Measurements from ENCODE around the gene MGMT. TPM values are rescaled to one million over a fixed set of nuclear protein-coding genes. Genes with fewer than 3 reads are reported as not detected.

Gene MGMT
- total and polyA plus RNA-seq, 9 of the 15 experiments (the other 6 are each of a cell fraction or from before 2014, with no cell fraction given), result 0.03 to 0.29 (median 0.11) TPM; not detected in 4

DNA sequence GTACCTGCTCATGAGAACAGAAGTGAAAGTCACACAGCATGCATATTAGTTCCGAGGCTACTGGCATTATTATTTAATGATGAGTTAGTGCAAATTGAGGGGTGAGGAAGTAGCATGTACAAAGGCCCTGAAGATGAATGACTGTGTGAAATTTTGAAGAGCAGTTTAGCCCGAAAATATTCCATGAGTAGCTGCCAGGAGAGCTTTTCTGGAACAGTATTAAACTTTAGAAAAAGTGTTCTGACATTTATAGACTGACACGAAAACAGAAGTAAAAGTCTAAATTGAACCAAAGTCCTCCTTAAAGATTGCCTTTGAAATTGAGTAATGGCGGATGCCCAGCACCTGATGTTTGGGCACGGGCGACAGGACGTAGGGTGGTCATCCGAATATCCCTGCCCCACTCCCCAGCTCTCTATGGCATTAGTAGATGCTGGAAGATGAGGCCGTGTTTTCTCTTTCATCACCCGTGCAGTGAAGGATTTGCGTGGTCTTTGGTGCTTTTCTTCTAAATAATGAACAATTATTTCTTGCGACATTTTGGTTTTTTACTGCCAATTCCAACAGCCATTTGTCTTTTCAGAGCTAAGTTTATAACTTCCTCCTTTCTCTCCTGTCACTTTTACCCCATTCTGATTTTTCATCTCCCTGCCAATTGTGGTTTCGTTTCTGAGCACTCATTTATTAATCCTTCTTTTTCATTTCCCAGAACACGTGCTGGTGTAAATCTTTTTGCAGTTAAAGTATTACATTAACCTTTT is 192.6 kb downstream of the MGMT start:
- Histone ChIP-seq H3K9me3 (replicated peaks; ENCODE audit: control insufficient read depth, insufficient read depth, low read depth, low read length) (no peaks in the 10 kb centered on the region), H3K4me3 (no peak overlapping the region), H4K20me1 (replicated peaks; ENCODE audit: control insufficient read depth, insufficient read depth, low read length) (no peaks in the 10 kb centered on the region), H3K4me1 (replicated peaks in 1 of 2; ENCODE audit: control insufficient read depth in 2 of 2, insufficient read depth in 2 of 2, low read length in 2 of 2) (no peaks in the 10 kb centered on the region), H3K9ac (ENCODE audit: insufficient read depth in 1 of 2, low read depth in 2 of 2, low read length in 2 of 2) (no peak overlapping the region), H3K36me3 (ENCODE audit: control insufficient read depth, insufficient read depth, low read length) (no peaks in the 10 kb centered on the region), H3K79me2 (ENCODE audit: control insufficient read depth, insufficient read depth, low read length) (no peaks in the 10 kb centered on the region), H3K4me2 (ENCODE audit: insufficient read depth, low read length) (no peak overlapping the region), H2AFZ (ENCODE audit: low read depth, low read length) (no peak overlapping the region), H3K9me1 (ENCODE audit: control insufficient read depth, insufficient read depth, low read length) (no peaks in the 10 kb centered on the region), H3K27me3 (ENCODE audit: control insufficient read depth in 2 of 2, insufficient read depth in 2 of 2, low read length in 2 of 2) (peaks cover 0 to 4% of the 10 kb centered on the region in 2 experiments; a peak in 1 of 5 replicates), H3K27ac (ENCODE audit: extremely low read depth, low read depth, low read length) (no peak overlapping the region)
- in situ Hi-C loops (cut with MboI), result no loop called here
- intact Hi-C loops (cut with micrococcal nuclease), result no loop called here
- DNase-seq (ENCODE audit: extremely low read depth in 1 of 4, low spot score in 3 of 4) (no peak), FAIRE-seq (no peak), ATAC-seq (no peak)
- WGBS (ENCODE audit: insufficient coverage, low coverage, missing lambda C conversion rate), result 2% methylated on average over 12 of the region's 14 CpGs
- POLR2A ChIA-PET, result no interaction called here
- BruUV-seq (replicated peaks), result no TSS peak
- no peak for TF ChIP-seq RCOR1 (IDR thresholded peaks at IDR 0.05; ENCODE audit: borderline replicate concordance in 1 of 2, low read depth in 2 of 2, low read length in 2 of 2)
- TF ChIP-seq, protein P1, sequence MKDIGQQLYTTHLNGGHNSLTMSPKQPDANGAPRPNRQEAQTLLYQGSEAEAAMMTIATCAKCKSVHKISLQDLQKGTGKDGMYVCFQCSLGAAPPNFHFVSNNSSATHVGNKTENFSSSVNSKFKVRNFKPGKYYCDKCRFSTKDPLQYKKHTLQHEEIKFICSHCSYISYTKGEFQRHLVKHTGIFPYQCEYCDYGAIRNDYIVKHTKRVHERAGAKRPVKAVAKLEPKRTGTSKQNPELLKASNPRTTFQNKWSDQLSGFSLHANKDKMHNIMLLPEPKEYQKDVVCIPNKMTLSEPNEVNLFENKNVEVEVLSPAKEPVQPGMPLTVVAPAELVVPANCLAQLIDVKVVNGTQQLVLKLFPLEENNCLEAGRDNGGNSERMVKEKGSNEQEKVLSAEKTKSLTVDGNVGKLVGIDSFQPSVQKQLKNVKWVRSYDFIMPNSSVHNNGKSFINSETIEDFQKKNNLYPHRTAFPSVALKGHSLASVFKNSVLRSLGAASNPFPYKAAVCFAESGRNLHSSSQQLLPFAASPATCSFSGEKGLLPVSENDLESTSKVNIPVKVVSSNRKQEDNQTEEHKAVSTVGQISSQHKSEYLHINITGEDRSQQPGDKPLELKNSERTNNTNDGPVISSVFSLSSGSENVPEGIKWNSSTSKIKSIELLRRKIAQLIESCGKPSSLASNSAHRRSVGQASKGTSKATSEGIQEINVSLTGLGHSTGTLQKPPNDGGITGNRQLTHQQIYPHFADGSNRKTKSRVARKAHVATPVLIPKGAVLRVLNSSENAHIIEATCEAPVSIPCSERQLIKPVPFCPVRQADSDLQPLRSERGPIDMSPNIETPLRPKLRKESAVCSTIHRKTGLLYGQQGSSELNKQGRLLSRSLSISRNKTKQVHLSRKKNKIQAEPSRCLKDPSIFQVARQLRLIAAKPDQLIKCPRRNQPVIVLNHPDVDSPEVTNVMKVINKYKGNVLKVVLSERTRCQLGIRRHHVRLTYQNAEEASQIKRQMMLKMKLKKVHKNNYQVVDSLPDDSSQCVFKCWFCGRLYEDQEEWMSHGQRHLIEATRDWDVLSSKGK (CRISPR knock-in tag; IDR thresholded peaks at IDR 0.05), result no peak
- no peak for TF ChIP-seq BRD4 (IDR thresholded peaks at IDR 0.05)
- TF ChIP-seq HNRNPL (IDR thresholded peaks at IDR 0.05; ENCODE audit: low read depth, low read length), result no peak
- CTCF ChIA-PET (ENCODE audit: low intra/inter-chr PET ratio), result no interaction called here

Measured in K562 (cell line).